Activated CD4-positive, alpha-beta T cell treated with anti-CD3 and anti-CD28 coated beads for 4 hours (primary cell): Measurements from ENCODE around the gene ST8SIA5.

Experiments used
- DNase-seq, 2 donors: peaks; one replicate each; pipeline ENCODE4 v3.0.0-alpha.2; 2020

Gene ST8SIA5

GRCh38 chr18:46738491-46738890 is 18.4 kb downstream of the ST8SIA5 start:
- no peak for DNase-seq

GRCh38 chr18:46736736-46737135 is 20.1 kb downstream of the ST8SIA5 start:
- no peak for DNase-seq

GRCh38 chr18:46736135-46736534 is 20.7 kb downstream of the ST8SIA5 start:
- DNase-seq, result no peak

- DNase-seq, result no peak
Observed at GRCh38 chr18:46734981-46735380, 21.9 kb downstream of the ST8SIA5 start.

- DNase-seq, result no peak
Observed at GRCh38 chr18:46733872-46734271, 23.0 kb downstream of the ST8SIA5 start.

- DNase-seq, result no peak
Observed at GRCh38 chr18:46732801-46733200, 24.1 kb downstream of the ST8SIA5 start.

- DNase-seq, result no peak
Observed at GRCh38 chr18:46732201-46732600, 24.7 kb downstream of the ST8SIA5 start.

- DNase-seq, result no peak
Observed at GRCh38 chr18:46731316-46731715, 25.5 kb downstream of the ST8SIA5 start.

- no peak for DNase-seq
Observed at GRCh38 chr18:46728219-46728930, 28.5 kb downstream of the ST8SIA5 start.

GRCh38 chr18:46727177-46727576 is 29.7 kb downstream of the ST8SIA5 start:
- no peak for DNase-seq

GRCh38 chr18:46725310-46725709 is 31.5 kb downstream of the ST8SIA5 start:
- no peak for DNase-seq

GRCh38 chr18:46723856-46724415 is 32.9 kb downstream of the ST8SIA5 start:
- no peak for DNase-seq

- DNase-seq, result no peak
Observed at GRCh38 chr18:46722051-46722450, 34.8 kb downstream of the ST8SIA5 start.

- DNase-seq, result no peak
Observed at GRCh38 chr18:46721331-46721730, 35.5 kb downstream of the ST8SIA5 start.

GRCh38 chr18:46720521-46720920 is 36.3 kb downstream of the ST8SIA5 start:
- DNase-seq, result no peak

- DNase-seq, result no peak
Observed at GRCh38 chr18:46720092-46720491, 36.8 kb downstream of the ST8SIA5 start.

GRCh38 chr18:46719388-46719787 is 37.5 kb downstream of the ST8SIA5 start:
- no peak for DNase-seq

GRCh38 chr18:46718501-46719341 is 38.1 kb downstream of the ST8SIA5 start:
- no peak for DNase-seq

- DNase-seq, result no peak
Observed at GRCh38 chr18:46716827-46717226, 40.0 kb downstream of the ST8SIA5 start.

GRCh38 chr18:46716336-46716735 is 40.5 kb downstream of the ST8SIA5 start:
- no peak for DNase-seq

GRCh38 chr18:46715062-46715461 is 41.8 kb downstream of the ST8SIA5 start:
- no peak for DNase-seq

- no peak for DNase-seq
Observed at GRCh38 chr18:46712406-46712805, 44.4 kb downstream of the ST8SIA5 start.

GRCh38 chr18:46711444-46711863 is 45.4 kb downstream of the ST8SIA5 start:
- DNase-seq, result no peak

- DNase-seq, result no peak
Observed at GRCh38 chr18:46706968-46707367, 49.9 kb downstream of the ST8SIA5 start.
